SK-N-SH (cell line): ENCODE results near the gene NEU2. TPM values are rescaled to one million over a fixed set of nuclear protein-coding genes. Genes with fewer than 3 reads are reported as not detected.
"Not testable (repeated sequence)": the region's sequence is repeated elsewhere in the genome, so short reads cannot be mapped to it uniquely, and the experiment has no call there.

Experiments used
- CTCF ChIA-PET: fragments of 300-600, 350-600 bp; formaldehyde crosslinking; extraction: SDS; loops from one replicate; lab custom pipeline; 2021; lab: Yijun Ruan, JAX
- POLR2A ChIA-PET: fragments of 350-600 bp; sonication (Branson Sonifier 250); formaldehyde crosslinking; extraction: SDS; loops from one replicate; lab custom pipeline; 2020; ENCODE audit warnings: antibody characterized with exemption, inconsistent platforms; lab: Yijun Ruan, JAX
- DNase-seq: peaks from one replicate; pipeline ENCODE4 v3.0.0; 2012
- H2AFZ ChIP-seq: fragments of 200-600 bp; sonication (generic); 2 replicates; pipeline ENCODE4 v1.8.1; 2016; ENCODE audit warnings: antibody characterized with exemption, mild to moderate bottlenecking, low read depth
- H3F3A ChIP-seq: fragments of 200-600 bp; sonication (generic); replicated peaks from 2 replicates; pipeline ENCODE3; 2016; ENCODE audit warnings: antibody characterized with exemption, mild to moderate bottlenecking; ENCODE audit not compliant: insufficient read depth
- H3K27ac ChIP-seq, 2 experiments: fragments of 200-500 bp in 1 of 2; fragments of 200-600 bp in 1 of 2; sonication (Bioruptor generic) in 1 of 2; sonication (generic), shearing (Covaris generic) in 1 of 2; 2 replicates each; pipeline versions ENCODE4 v1.5.1 to v1.6.1; 2014 to 2016; ENCODE audit warnings: low read depth in 2 of 2, inconsistent platforms in 1 of 2, low read length in 1 of 2, mild to moderate bottlenecking in 1 of 2, mixed read lengths in 1 of 2
- H3K27me3 ChIP-seq: fragments of 200-600 bp; sonication (generic), shearing (Covaris generic); 2 replicates; pipeline ENCODE4 v1.6.1; 2016; ENCODE audit warnings: mixed run types; ENCODE audit not compliant: insufficient read depth
- H3K36me3 ChIP-seq, 2 experiments: fragments of 200-500 bp in 1 of 2; fragments of 200-600 bp in 1 of 2; sonication (Bioruptor generic) in 1 of 2; sonication (generic) in 1 of 2; replicated peaks in 1 of 2; 2 replicates each; pipeline versions ENCODE3 to v1.5.1; 2014 to 2016; ENCODE audit warnings: low read length in 1 of 2, mild to moderate bottlenecking in 1 of 2; ENCODE audit not compliant: insufficient read depth in 2 of 2, control insufficient read depth in 1 of 2
- H3K4me1 ChIP-seq, 2 experiments: fragments of 200-500 bp in 1 of 2; fragments of 200-600 bp in 1 of 2; sonication (Bioruptor generic) in 1 of 2; sonication (generic), shearing (Covaris generic) in 1 of 2; 2 replicates each; pipeline versions ENCODE4 v1.5.1 to v1.6.1; 2014 to 2016; ENCODE audit warnings: low read depth in 1 of 2, low read length in 1 of 2, mixed run types in 1 of 2; ENCODE audit not compliant: insufficient read depth in 2 of 2, control insufficient read depth in 1 of 2
- H3K4me2 ChIP-seq: fragments of 200-600 bp; sonication (generic), shearing (Covaris generic); 2 replicates; pipeline ENCODE4 v1.6.1; 2017; ENCODE audit warnings: mixed run types
- H3K4me3 ChIP-seq, 2 experiments: fragments of 200-500 bp in 1 of 2; fragments of 200-600 bp in 1 of 2; sonication (Bioruptor generic) in 1 of 2; sonication (generic), shearing (Covaris generic) in 1 of 2; 2 replicates each; pipeline versions ENCODE4 v1.5.1 to v1.8.1; 2014 to 2016; ENCODE audit warnings: low read depth in 2 of 2, inconsistent platforms in 1 of 2, low read length in 1 of 2, mild to moderate bottlenecking in 1 of 2, mixed read lengths in 1 of 2, moderate library complexity in 1 of 2
- H3K79me2 ChIP-seq: fragments of 200-600 bp; sonication (generic); 2 replicates; pipeline ENCODE4 v1.8.1; 2017; ENCODE audit warnings: mild to moderate bottlenecking; ENCODE audit not compliant: insufficient read depth
- H3K9ac ChIP-seq: fragments of 200-600 bp; sonication (generic); 2 replicates; pipeline ENCODE4 v1.6.1; 2017; ENCODE audit warnings: mixed run types
- H3K9me2 ChIP-seq: fragments of 200-600 bp; sonication (generic); 2 replicates; pipeline ENCODE4 v1.6.1; 2017; ENCODE audit warnings: mixed run types
- H3K9me3 ChIP-seq: fragments of 200-600 bp; sonication (generic); 2 replicates; pipeline ENCODE4 v1.6.1; 2017; ENCODE audit warnings: mixed run types, mild to moderate bottlenecking, moderate library complexity
- H4K20me1 ChIP-seq: fragments of 200-600 bp; sonication (generic); 2 replicates; pipeline ENCODE4 v1.6.1; 2017; ENCODE audit warnings: mild to moderate bottlenecking, mixed run types; ENCODE audit not compliant: insufficient read depth
- CHD2 ChIP-seq: fragments of 150-350 bp; IDR thresholded peaks from 2 replicates; pipeline ENCODE4 v1.6.1; 2018; ENCODE audit warnings: low read length; ENCODE audit not compliant: partially characterized antibody
- ELF1 ChIP-seq: IDR thresholded peaks from 2 replicates; pipeline ENCODE4 v1.4.0; 2012
- FOXJ3 ChIP-seq: sonication (generic); formaldehyde crosslinking; IDR thresholded peaks from 2 replicates; pipeline ENCODE4 v1.5.1; 2020; ENCODE audit warnings: mild to moderate bottlenecking, missing genetic modification reagents
- FOXM1 ChIP-seq: IDR thresholded peaks from 2 replicates; pipeline ENCODE4 v1.4.0; 2012; ENCODE audit warnings: low read depth, mild to moderate bottlenecking
- GABPA ChIP-seq: IDR thresholded peaks from 2 replicates; pipeline ENCODE4 v1.4.0; 2012; ENCODE audit warnings: low read depth, mild to moderate bottlenecking
- GATA2 ChIP-seq: sonication (generic); formaldehyde crosslinking; IDR thresholded peaks from 2 replicates; pipeline ENCODE4 v1.5.0; 2020; ENCODE audit warnings: mild to moderate bottlenecking, missing genetic modification reagents
- MXI1 ChIP-seq: IDR thresholded peaks from 2 replicates; pipeline ENCODE4 v1.6.1; 2012; ENCODE audit warnings: mild to moderate bottlenecking, low read depth, low read length, improper control_type of control experiment
- RFX5 ChIP-seq: IDR thresholded peaks from 2 replicates; pipeline ENCODE4 v1.6.1; 2012; ENCODE audit warnings: mild to moderate bottlenecking, improper control_type of control experiment, low read length
- SIN3A ChIP-seq: IDR thresholded peaks from 2 replicates; pipeline ENCODE4 v1.6.1; 2012; ENCODE audit warnings: low read depth, mild to moderate bottlenecking, low read length, moderate library complexity, borderline replicate concordance
- TAF1 ChIP-seq: IDR thresholded peaks from 2 replicates; pipeline ENCODE4 v1.6.1; 2012; ENCODE audit warnings: low read depth, mild to moderate bottlenecking, low read length, moderate library complexity, borderline replicate concordance
- TEAD4 ChIP-seq: IDR thresholded peaks from 2 replicates; pipeline ENCODE4 v1.4.0; 2012; ENCODE audit warnings: mild to moderate bottlenecking, borderline replicate concordance; ENCODE audit not compliant: insufficient read depth
- YY1 ChIP-seq: IDR thresholded peaks from 2 replicates; pipeline ENCODE4 v1.4.0; 2012; ENCODE audit warnings: low read depth, mild to moderate bottlenecking
- WGBS: methylation state at CpG from one replicate; pipeline ENCODE4 v1.1.6; 2017; ENCODE audit warnings: low lambda C conversion rate; 5-methylcytosine and 5-hydroxymethylcytosine counted together
- polyA plus RNA-seq, 3 experiments: library from polyadenylated mRNA; depleted of rRNA; stranded (reverse); fragments of >200 nt; gene quantifications; 2 replicates each; pipeline ENCODE4 v1.2.3, GENCODE V29; 2012
- TF ChIP-seq, protein P1 (sequence below): fragments of 150-350 bp; IDR thresholded peaks from 2 replicates; pipeline ENCODE4 v1.6.1; 2016; ENCODE audit warnings: mild to moderate bottlenecking, low read depth, low read length

NEU2 gene
- polyA plus RNA-seq, 1 of the 3 experiments (the other 2 are of a cell fraction) = not detected

DNA sequence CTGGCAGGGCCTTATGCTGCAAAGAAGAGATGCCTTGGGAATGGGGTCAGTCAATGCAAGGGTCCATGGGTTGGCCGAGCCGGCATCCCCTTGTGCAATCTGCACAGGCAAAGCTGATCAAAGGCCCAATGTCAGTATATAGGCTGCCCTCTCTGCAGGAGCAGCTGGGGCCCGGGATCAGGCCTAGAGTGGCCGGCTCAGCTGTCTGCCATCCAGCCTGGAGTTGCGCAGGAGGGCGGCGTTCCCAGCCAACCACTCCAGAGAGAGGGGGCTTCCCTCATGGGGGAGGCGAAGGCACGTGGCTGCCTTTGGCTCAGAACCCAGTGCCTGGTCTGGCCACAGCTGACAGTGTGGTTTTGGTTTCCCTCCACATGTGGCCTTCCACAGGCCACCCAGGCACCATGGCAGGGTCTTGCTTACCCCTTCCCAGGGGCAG lies 31.5 kb downstream of the NEU2 start:
- DNase-seq = no peak
- Histone ChIP-seq H3K36me3 (no peaks in the 10 kb centered on the region), H2AFZ (no peak overlapping the region), H3K27me3 (no peaks in the 10 kb centered on the region), H3K9ac (no peak overlapping the region), H3K4me3 (no peak overlapping the region), H3F3A (no peaks in the 10 kb centered on the region), H3K4me1 (peaks cover 0 to 16% of the 10 kb centered on the region in 2 experiments; a peak in 1 of 4 replicates), H4K20me1 (no peaks in the 10 kb centered on the region), H3K79me2 (no peaks in the 10 kb centered on the region), H3K4me2 (no peak overlapping the region), H3K27ac (no peak overlapping the region), H3K9me2 (no peaks in the 10 kb centered on the region), H3K9me3 (no peaks in the 10 kb centered on the region)
- POLR2A ChIA-PET = no interaction called here
- CTCF ChIA-PET = interaction anchor here (1.3 to 3.7 kb wide), 2 partner anchors 10 to 16 kb away, joined by 4 to 23 read pairs; no protein-coding TSS in a partner anchor
- TF ChIP-seq YY1 (no peak), ELF1 (no peak), FOXM1 (no peak), RFX5 (no peak), TAF1 (no peak), TEAD4 (no peak), MXI1 (no peak), GATA2 (CRISPR knock-in tag) (no peak), FOXJ3 (CRISPR knock-in tag) (no peak), GABPA (no peak), SIN3A (no peak), CHD2 (no peak)
- TF ChIP-seq, protein P1, sequence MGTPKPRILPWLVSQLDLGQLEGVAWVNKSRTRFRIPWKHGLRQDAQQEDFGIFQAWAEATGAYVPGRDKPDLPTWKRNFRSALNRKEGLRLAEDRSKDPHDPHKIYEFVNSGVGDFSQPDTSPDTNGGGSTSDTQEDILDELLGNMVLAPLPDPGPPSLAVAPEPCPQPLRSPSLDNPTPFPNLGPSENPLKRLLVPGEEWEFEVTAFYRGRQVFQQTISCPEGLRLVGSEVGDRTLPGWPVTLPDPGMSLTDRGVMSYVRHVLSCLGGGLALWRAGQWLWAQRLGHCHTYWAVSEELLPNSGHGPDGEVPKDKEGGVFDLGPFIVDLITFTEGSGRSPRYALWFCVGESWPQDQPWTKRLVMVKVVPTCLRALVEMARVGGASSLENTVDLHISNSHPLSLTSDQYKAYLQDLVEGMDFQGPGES = no peak
- WGBS = no CpG with 5 or more reads among the region's 9 CpGs

DNA sequence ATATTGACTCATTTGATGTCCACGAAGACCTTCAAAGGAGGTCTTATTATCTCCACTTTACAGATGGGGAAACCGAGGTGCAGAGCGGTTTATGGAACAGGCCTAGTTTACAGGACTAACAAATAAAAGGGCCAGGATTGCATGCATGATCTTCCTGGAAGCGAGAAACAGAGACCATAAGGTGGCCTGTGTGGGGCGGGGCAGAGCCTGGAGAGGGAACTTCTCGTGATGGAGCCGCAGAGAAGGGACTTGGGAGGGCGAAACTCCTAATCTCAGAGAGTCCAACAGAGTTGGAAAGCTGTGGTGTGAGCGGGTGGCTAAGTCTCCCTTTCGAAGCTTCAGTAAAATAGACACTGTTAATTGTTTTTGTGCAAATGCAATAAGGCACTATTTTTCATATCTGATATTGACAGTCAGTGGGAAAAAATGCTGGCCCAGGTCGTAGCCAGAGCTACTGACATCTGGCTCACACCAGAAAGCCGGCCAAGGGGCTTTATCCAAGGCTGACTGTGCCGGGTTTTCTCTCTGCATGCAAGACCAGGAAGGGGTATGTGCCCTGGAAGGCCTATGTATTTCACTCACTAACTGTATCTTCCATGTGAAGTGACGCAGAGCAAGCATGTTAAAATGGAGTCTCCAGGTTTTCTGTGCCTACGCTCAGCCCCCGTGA lies 32.2 kb downstream of the NEU2 start:
- Histone ChIP-seq H3K27ac (no peak overlapping the region), H3K36me3 (no peaks in the 10 kb centered on the region), H3K27me3 (no peaks in the 10 kb centered on the region), H3K9me2 (no peaks in the 10 kb centered on the region), H4K20me1 (no peaks in the 10 kb centered on the region), H3K79me2 (no peaks in the 10 kb centered on the region), H3K4me2 (no peak overlapping the region), H3K4me3 (no peak overlapping the region), H3K9me3 (no peaks in the 10 kb centered on the region), H3K9ac (no peak overlapping the region), H3K4me1 (peaks cover 0 to 16% of the 10 kb centered on the region in 2 experiments; a peak in 1 of 4 replicates), H3F3A (no peaks in the 10 kb centered on the region), H2AFZ (no peak overlapping the region)
- 70% methylated on average over 15 of the region's 16 CpGs for WGBS
- POLR2A ChIA-PET = no interaction called here
- CTCF ChIA-PET = interaction anchor here (1.3 to 3.7 kb wide), 2 partner anchors 11 to 17 kb away, joined by 4 to 23 read pairs; no protein-coding TSS in a partner anchor
- TF ChIP-seq GABPA = no peak
- no peak for DNase-seq

DNA sequence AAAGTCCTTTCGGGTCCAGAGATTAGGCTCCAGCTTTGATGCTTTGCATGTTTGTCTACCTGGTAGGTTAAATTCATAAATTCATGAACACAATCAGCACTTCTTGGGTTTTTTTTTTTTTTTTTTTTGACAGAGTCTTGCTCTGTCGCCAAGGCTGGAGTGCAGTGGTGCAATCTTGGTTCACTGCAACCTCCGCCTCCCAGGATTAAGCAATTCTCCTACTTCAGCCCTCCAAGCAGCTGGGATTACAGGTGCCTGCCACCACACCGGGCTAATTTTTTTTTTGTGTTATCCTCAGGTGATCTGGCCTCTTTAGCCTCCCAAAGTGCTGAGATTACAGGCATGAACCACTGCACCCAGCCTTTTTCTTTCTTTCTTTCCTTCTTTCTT lies 32.7 kb downstream of the NEU2 start:
- H3K9ac ChIP-seq, H3K36me3 ChIP-seq, H3K9me3 ChIP-seq, DNase-seq, H3K4me2 ChIP-seq, H3K27ac ChIP-seq, H3K79me2 ChIP-seq, H3K4me3 ChIP-seq, H2AFZ ChIP-seq, H4K20me1 ChIP-seq, H3K27me3 ChIP-seq, POLR2A ChIA-PET, H3F3A ChIP-seq, H3K9me2 ChIP-seq: not testable (repeated sequence)
- WGBS = 69% methylated on average over 4 of the region's 4 CpGs
- CTCF ChIA-PET = interaction anchor here (3.7 kb wide), 1 partner anchor 11 kb away, joined by 23 read pairs; no protein-coding TSS in a partner anchor
- H3K4me1 ChIP-seq = peaks cover 0 to 16% of the 10 kb centered on the region in 2 experiments; a peak in 1 of 4 replicates
